Pancreas (tissue), 10 donors: ENCODE results near the gene NDUFA6. TPM values are rescaled to one million over a fixed set of nuclear protein-coding genes. Genes with fewer than 3 reads are reported as not detected.
"Not testable (repeated sequence)": the region's sequence is repeated elsewhere in the genome, so short reads cannot be mapped to it uniquely, and the experiment has no call there.

Experiments used
- ATAC-seq, 4 donors: fragments of 200-7000 bp; cut with Tn5 transposase; one replicate each; pipeline versions ENCODE4 v1.8.0 to v1.9.1; 2020; ENCODE audit warnings: mild to moderate bottlenecking in 4 of 4, moderate library complexity in 4 of 4
- DNase-seq, 6 donors: peaks; one replicate each; pipeline ENCODE4 v3.0.0-alpha.2; 2020
- FAIRE-seq: peaks from 2 replicates; lab custom pipeline; 2012; peaks lifted over from hg19 to GRCh38; lab: Jason Lieb, UNC
- H3K27ac ChIP-seq, 4 donors: fragments of 200-600 bp; sonication (generic); 1 replicate in 3 of 4; 2 replicates in 1 of 4; pipeline versions ENCODE4 v1.5.0 to v1.8.0; 2020
- H3K27me3 ChIP-seq, 4 donors: fragments of 200-600 bp; one replicate each; pipeline ENCODE4 v1.8.0; 2021
- H3K36me3 ChIP-seq, 3 donors: fragments of 200-600 bp; sonication (generic) in 1 of 3; one replicate each; pipeline versions ENCODE4 v1.5.0 to v1.8.0; 2020 to 2021
- H3K4me1 ChIP-seq, 3 donors: fragments of 200-600 bp; one replicate each; pipeline ENCODE4 v1.8.0; 2021
- H3K4me3 ChIP-seq, 4 donors: fragments of 200-600 bp; sonication (generic) in 2 of 4; one replicate each; pipeline versions ENCODE4 v1.5.0 to v1.8.0; 2020 to 2021
- H3K9me3 ChIP-seq, 4 donors: fragments of 200-600 bp; one replicate each; pipeline ENCODE4 v1.8.0; 2021
- CTCF ChIP-seq, 4 donors: fragments of 200-600 bp; sonication (generic) in 3 of 4; IDR thresholded peaks; one replicate each; pipeline versions ENCODE4 v1.5.0 to v1.8.0; 2021; ENCODE audit warnings: antibody characterized with exemption in 4 of 4
- WGBS, 2 donors: extraction: QIAGEN DNeasy Blood & Tissue Kit; methylation state at CpG; one replicate each; pipeline ENCODE4 v1.1.7; 2013; 5-methylcytosine and 5-hydroxymethylcytosine counted together
- intact Hi-C, 3 donors: fragments of 100-400 bp; cut with DNase I; formaldehyde crosslinking; loops; one replicate each; pipeline versions ENCODE4 v1.11.1 to v1.14.2; 2022
- polyA plus RNA-seq, 2 donors: library from polyadenylated mRNA; stranded (reverse); fragments of 200-250 nt; gene quantifications; one replicate each; pipeline ENCODE4 v1.2.3, GENCODE V29; 2013
- total RNA-seq, 6 donors: library from RNA; stranded (reverse); fragmentation: NEBNext Ultra II Directional in 4 of 6; extraction: Animal tissue kit (Norgen Biotek cat#: 25700) in 4 of 6; gene quantifications; one replicate each; pipeline versions ENCODE4 v1.2.1 to v1.2.4, GENCODE V29; 2021 to 2023
- donor health status: healthy with polysubstance abuse.
- donor health status: DM: no; HTN: no; CAD: no; lungs with moderate emphysema.
- donor health status: DM: no; HTN: no; CAD: no.
- donor health status: control.
- donor health status: control.
- donor health status: Bipolar disorder and iron deficiency.
- donor health status: DM: yes; HTN: yes; CAD: no.
- donor health status: DM: no; HTN: no; CAD: no.
- donor health status: DM: no; HTN: no; CAD: no.
- donor health status: DM: yes; HTN: yes; CAD: no.

NDUFA6 gene
- total RNA-seq, result 10 to 100 TPM; 16.8 to 32.4 (median 23.0) TPM
- polyA plus RNA-seq, result 10 to 100 TPM; 36.6 to 44.5 TPM

- H3K9me3 ChIP-seq, result no peaks in the 10 kb centered on the region
- 0% methylated on average over 68 to 71 of the region's 71 CpGs for WGBS, 2 donors
- intact Hi-C loops, result loop anchor here in 1 of 3 donors (10.0 kb wide), 1 partner anchor 344 kb away; the partner anchor contains the start of gene NFAM1
- DNase-seq, result peak; percentile 97 to 99 (median 99)
- peak within 1 kb of the TSS; percentile 92 to 98 (median 94) for H3K27ac ChIP-seq
- H3K27me3 ChIP-seq, result no peaks in the 10 kb centered on the region
- peak within 1 kb of the TSS; percentile 62 to 89 (median 74) for H3K4me3 ChIP-seq
- H3K4me1 ChIP-seq, result peaks cover 0 to 15% (median 5%) of the 10 kb centered on the region in 3 donors
- peaks cover 2 to 6% (median 3%) of the 10 kb centered on the region in 3 donors for H3K36me3 ChIP-seq
- TF ChIP-seq CTCF (IDR thresholded peaks at IDR 0.05), result peak; percentile 68 to 90 (median 82)
- ATAC-seq, result peak; percentile 92 to 97 (median 94)
- FAIRE-seq, result peak; percentile 91
These were observed at the start of gene NDUFA6 for GRCh38 chr22:42090596-42091454. NDUFA6 (minus strand) TSS chr22:42090772; CDS start chr22:42090744, 28 bp downstream.

- FAIRE-seq, H3K36me3 ChIP-seq, H3K4me3 ChIP-seq, H3K27me3 ChIP-seq, H3K4me1 ChIP-seq, H3K9me3 ChIP-seq, DNase-seq, intact Hi-C loops, ATAC-seq, H3K27ac ChIP-seq: not testable (repeated sequence)
- 89 to 96% methylated on average over 9 to 14 of the region's 17 CpGs for WGBS, 2 donors
These were observed 49.6 kb upstream of the NDUFA6 start for GRCh38 chr22:42140153-42140552.

- H3K4me1 ChIP-seq, DNase-seq, H3K4me3 ChIP-seq, H3K36me3 ChIP-seq, H3K9me3 ChIP-seq, FAIRE-seq, ATAC-seq, H3K27ac ChIP-seq, intact Hi-C loops, H3K27me3 ChIP-seq: not testable (repeated sequence)
- whole genome bisulfite sequencing, 2 donors, result 89 to 92% methylated on average over 7 of the region's 7 CpGs
These were observed 48.9 kb upstream of the NDUFA6 start for GRCh38 chr22:42139508-42139907.

- no peak for TF ChIP-seq CTCF (IDR thresholded peaks at IDR 0.05)
- H3K4me1 ChIP-seq, result no peaks in the 10 kb centered on the region
- no peak for FAIRE-seq
- H3K36me3 ChIP-seq, result no peaks in the 10 kb centered on the region
- DNase-seq, result no peak
- no peak for ATAC-seq
- no peaks in the 10 kb centered on the region for H3K27me3 ChIP-seq
- H3K27ac ChIP-seq, result no peak overlapping the region
- H3K9me3 ChIP-seq, result no peaks in the 10 kb centered on the region
- intact Hi-C loops, result no loop called here
- no peak overlapping the region for H3K4me3 ChIP-seq
- 79 to 85% methylated on average over 2 of the region's 2 CpGs for WGBS, 2 donors
These were observed 48.4 kb upstream of the NDUFA6 start for GRCh38 chr22:42138972-42139371.

GRCh38 chr22:42138122-42138770 is 47.7 kb upstream of the NDUFA6 start:
- FAIRE-seq, result no peak
- intact Hi-C loops, result no loop called here

GRCh38 chr22:42135688-42136087 is 45.1 kb upstream of the NDUFA6 start:
- H3K4me3 ChIP-seq, H3K27me3 ChIP-seq, H3K27ac ChIP-seq, ATAC-seq, H3K36me3 ChIP-seq, intact Hi-C loops, H3K4me1 ChIP-seq, FAIRE-seq, H3K9me3 ChIP-seq, DNase-seq: not testable (repeated sequence)
- no CpG with 5 or more reads among the region's 4 CpGs for WGBS, 2 donors

More at GRCh38 chr22:42138122-42138770, 47.7 kb upstream of the NDUFA6 start:
- no peaks in the 10 kb centered on the region for H3K4me1 ChIP-seq
- no peak overlapping the region for H3K4me3 ChIP-seq
- H3K9me3 ChIP-seq, result no peaks in the 10 kb centered on the region
- DNase-seq, result peak in 1 of 6 donors; percentile 74
- no peaks in the 10 kb centered on the region for H3K36me3 ChIP-seq
- ATAC-seq, result no peak
- WGBS, 2 donors, result 88 to 94% methylated on average over 31 of the region's 31 CpGs
- H3K27ac ChIP-seq, result no peak overlapping the region
- no peaks in the 10 kb centered on the region for H3K27me3 ChIP-seq
- TF ChIP-seq CTCF (IDR thresholded peaks at IDR 0.05), result no peak
